ENCODE results near the gene RPS6KA5. TPM values are rescaled to one million over a fixed set of nuclear protein-coding genes. Genes with fewer than 3 reads are reported as not detected.

The RPS6KA5 gene
- total RNA-seq, 4 donors from 2014 or later = 3.8 to 20.0 (median 14.8) TPM

- peak overlapping the region; percentile 42 to 81 for H3K27ac ChIP-seq
- TF ChIP-seq, protein P1, sequence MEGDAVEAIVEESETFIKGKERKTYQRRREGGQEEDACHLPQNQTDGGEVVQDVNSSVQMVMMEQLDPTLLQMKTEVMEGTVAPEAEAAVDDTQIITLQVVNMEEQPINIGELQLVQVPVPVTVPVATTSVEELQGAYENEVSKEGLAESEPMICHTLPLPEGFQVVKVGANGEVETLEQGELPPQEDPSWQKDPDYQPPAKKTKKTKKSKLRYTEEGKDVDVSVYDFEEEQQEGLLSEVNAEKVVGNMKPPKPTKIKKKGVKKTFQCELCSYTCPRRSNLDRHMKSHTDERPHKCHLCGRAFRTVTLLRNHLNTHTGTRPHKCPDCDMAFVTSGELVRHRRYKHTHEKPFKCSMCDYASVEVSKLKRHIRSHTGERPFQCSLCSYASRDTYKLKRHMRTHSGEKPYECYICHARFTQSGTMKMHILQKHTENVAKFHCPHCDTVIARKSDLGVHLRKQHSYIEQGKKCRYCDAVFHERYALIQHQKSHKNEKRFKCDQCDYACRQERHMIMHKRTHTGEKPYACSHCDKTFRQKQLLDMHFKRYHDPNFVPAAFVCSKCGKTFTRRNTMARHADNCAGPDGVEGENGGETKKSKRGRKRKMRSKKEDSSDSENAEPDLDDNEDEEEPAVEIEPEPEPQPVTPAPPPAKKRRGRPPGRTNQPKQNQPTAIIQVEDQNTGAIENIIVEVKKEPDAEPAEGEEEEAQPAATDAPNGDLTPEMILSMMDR (IDR thresholded peaks at IDR 0.05) = peak in 1 of 4 experiments; percentile 3
- TF ChIP-seq POLR2A (IDR thresholded peaks at IDR 0.05) = no peak
- H3K36me3 ChIP-seq = no peaks in the 10 kb centered on the region
- peak in 1 of 2 donors; percentile 39 for DNase-seq
- no peaks in the 10 kb centered on the region for H3K27me3 ChIP-seq
- H3K4me1 ChIP-seq = no peaks in the 10 kb centered on the region
- peak overlapping the region in 1 of 2 donors; percentile 31 for H3K4me3 ChIP-seq
- no peaks in the 10 kb centered on the region for H3K9me3 ChIP-seq
- intact Hi-C loops (cut with DNase I; ENCODE audit: low total_unique reads) = no loop called here
These were observed 243.6 kb downstream of the RPS6KA5 start for GRCh38 chr14:90816681-90817436.

DNA sequence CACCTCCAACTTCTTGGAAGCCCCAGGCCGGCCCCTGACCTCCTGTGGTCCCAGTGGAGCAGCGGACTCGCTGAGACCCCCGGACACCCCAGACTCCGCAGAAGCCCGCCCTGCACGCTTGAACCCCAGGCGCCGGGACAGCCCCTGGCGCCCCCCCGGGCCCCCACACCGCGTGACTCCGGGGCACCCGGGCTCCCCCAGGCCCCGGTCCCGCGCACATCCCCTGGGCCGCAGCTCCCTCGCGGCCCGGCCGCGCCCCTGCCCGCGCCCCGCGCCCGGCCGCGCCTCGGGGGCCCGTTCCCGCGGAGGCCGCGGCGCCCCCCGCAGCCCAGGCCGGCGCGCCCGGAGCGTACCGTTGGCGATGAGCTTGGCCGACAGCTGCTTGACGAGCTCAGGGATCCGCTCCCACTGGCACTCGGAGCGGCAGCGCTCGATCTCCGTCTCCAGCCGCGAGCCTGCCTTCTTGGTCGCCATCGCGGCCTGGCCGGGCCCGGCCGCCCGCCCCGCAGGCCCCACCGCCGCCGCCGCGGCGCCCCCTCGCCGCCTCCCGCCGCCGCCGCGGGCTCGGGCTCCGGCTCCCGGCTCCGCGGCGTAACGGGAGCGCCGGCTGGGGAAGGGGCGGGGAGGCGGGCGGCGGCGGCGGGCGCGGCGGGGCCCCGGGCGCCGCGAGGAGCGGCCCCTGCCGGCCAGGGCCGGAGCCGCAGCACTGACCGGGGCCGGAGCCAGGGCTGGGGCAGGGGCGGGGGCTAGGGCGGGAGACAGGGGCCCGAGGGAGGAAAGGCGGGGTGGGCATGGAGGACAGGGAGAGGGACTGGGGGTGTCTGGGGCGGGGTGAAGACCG is 244.4 kb downstream of the RPS6KA5 start, which contains the start of gene TTC7B:
Gene TTC7B (minus strand): TSS at position 609 of the 841 bp plus-strand sequence. CDS start 135 bp downstream, at position 474.
- intact Hi-C loops (cut with DNase I; ENCODE audit: low total_unique reads) = no loop called here
- TF ChIP-seq, protein P1 (IDR thresholded peaks at IDR 0.05) = peak in 3 of 4 experiments; percentile 38 to 61 (median 53)
- TF ChIP-seq POLR2A (IDR thresholded peaks at IDR 0.05) = peak in 1 of 2 donors; percentile 11
- DNase-seq = peak in 1 of 2 donors; percentile 44
- Histone ChIP-seq H3K27ac (peak within 1 kb of the TSS; percentile 52 to 81), H3K9me3 (no peaks in the 10 kb centered on the region), H3K4me1 (no peaks in the 10 kb centered on the region), H3K4me3 (peak within 1 kb of the TSS; percentile 45 to 81), H3K36me3 (no peaks in the 10 kb centered on the region), H3K27me3 (no peaks in the 10 kb centered on the region)

- Histone ChIP-seq H3K4me3 (peak overlapping the region; percentile 45 to 81), H3K9me3 (no peaks in the 10 kb centered on the region), H3K4me1 (no peaks in the 10 kb centered on the region), H3K27ac (peak overlapping the region; percentile 52 to 81), H3K27me3 (no peaks in the 10 kb centered on the region), H3K36me3 (no peaks in the 10 kb centered on the region)
- intact Hi-C loops (cut with DNase I; ENCODE audit: low total_unique reads) = no loop called here
- TF ChIP-seq, protein P1 (IDR thresholded peaks at IDR 0.05) = no peak
- no peak for TF ChIP-seq POLR2A (IDR thresholded peaks at IDR 0.05)
- no peak for DNase-seq
These were observed 244.9 kb downstream of the RPS6KA5 start for GRCh38 chr14:90815572-90815821.

DNA sequence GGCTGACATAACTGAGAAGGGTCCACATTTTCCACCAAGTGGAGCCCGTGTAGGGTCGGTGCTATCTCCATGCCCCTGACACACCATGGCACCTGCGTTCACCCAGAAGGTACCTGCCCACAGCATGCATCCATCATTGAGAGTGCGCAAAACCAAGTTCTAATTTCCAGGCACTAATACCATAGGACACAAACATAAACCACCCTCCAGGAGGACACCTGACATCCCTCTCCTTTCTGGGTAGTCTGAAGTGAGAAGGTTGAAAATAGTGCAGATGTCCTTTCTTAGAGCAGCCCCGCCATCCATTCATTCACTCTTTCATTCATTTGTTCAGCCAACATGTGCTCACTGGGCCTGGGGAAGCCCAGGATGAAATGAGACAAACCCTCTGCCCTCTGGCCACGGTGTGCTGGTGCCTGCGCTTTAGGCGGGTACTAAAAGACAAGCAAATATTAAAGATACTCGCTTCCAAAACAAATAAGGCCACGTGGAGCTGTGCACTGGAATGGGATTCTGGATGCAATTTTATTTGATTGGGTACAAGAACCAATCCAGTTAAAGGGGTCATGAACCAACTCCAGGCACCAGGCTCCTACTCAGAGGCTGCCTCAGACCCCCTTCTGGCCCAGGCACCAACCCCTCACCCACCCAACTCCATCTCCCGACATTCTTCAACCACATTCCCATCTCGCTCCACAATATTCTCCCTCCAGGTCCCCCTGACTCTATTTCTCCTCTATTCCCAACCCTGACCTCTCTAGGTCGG is 245.5 kb downstream of the RPS6KA5 start:
- Histone ChIP-seq H3K36me3 (no peaks in the 10 kb centered on the region), H3K9me3 (no peaks in the 10 kb centered on the region), H3K4me3 (peak overlapping the region; percentile 45 to 81), H3K4me1 (no peaks in the 10 kb centered on the region), H3K27ac (peak overlapping the region; percentile 52 to 81), H3K27me3 (no peaks in the 10 kb centered on the region)
- intact Hi-C loops (cut with DNase I; ENCODE audit: low total_unique reads) = no loop called here
- no peak for TF ChIP-seq POLR2A (IDR thresholded peaks at IDR 0.05)
- TF ChIP-seq, protein P1 (IDR thresholded peaks at IDR 0.05) = no peak
- DNase-seq = no peak

Data from uterus (tissue), 4 donors.